OCI-LY1 (cell line): ENCODE data around the gene GAS6.

Experiments
- EZH2 ChIP-seq: fragments of 200-600 bp; sonication (generic), shearing (Covaris generic); IDR thresholded peaks from 2 replicates; pipeline ENCODE4 v1.8.0; 2017; ENCODE audit warnings: borderline replicate concordance, mixed run types, mild to moderate bottlenecking, antibody characterized with exemption, low read length, moderate library complexity, mixed read lengths
- TF ChIP-seq, protein P1 (sequence below): fragments of 200-600 bp; sonication (generic), shearing (Covaris generic); IDR thresholded peaks from 2 replicates; pipeline ENCODE4 v1.5.1; 2017; ENCODE audit warnings: mild to moderate bottlenecking, antibody characterized with exemption, low read length, moderate library complexity, mixed read lengths

- TF ChIP-seq, protein P1, sequence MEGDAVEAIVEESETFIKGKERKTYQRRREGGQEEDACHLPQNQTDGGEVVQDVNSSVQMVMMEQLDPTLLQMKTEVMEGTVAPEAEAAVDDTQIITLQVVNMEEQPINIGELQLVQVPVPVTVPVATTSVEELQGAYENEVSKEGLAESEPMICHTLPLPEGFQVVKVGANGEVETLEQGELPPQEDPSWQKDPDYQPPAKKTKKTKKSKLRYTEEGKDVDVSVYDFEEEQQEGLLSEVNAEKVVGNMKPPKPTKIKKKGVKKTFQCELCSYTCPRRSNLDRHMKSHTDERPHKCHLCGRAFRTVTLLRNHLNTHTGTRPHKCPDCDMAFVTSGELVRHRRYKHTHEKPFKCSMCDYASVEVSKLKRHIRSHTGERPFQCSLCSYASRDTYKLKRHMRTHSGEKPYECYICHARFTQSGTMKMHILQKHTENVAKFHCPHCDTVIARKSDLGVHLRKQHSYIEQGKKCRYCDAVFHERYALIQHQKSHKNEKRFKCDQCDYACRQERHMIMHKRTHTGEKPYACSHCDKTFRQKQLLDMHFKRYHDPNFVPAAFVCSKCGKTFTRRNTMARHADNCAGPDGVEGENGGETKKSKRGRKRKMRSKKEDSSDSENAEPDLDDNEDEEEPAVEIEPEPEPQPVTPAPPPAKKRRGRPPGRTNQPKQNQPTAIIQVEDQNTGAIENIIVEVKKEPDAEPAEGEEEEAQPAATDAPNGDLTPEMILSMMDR: no peak
- TF ChIP-seq EZH2: no peak
These were observed 8.6 kb downstream of the GAS6 start for GRCh38 chr13:113855012-113855921.
